ENCODE data around the gene NAV2.

DNA sequence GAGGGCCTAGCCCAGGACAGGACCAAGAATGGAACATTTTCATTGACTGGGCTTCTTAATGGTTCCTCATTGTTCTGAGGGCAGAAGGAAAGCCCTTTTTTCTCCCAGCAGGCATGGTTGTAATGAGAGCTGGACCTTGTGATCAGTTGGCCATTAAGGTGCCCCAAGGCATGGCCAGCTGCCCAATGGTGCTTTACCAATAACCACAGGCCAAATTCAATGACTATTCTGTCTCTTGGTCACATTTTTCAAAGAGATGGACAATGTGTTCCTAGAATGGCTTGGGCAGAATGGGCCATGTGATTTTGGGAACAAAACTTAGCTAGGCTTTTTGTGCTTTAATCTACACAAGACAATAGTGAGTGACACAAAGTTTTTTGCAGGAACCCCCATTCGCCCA lies 7.3 kb downstream of the NAV2 start:
- TF ChIP-seq, protein P1, sequence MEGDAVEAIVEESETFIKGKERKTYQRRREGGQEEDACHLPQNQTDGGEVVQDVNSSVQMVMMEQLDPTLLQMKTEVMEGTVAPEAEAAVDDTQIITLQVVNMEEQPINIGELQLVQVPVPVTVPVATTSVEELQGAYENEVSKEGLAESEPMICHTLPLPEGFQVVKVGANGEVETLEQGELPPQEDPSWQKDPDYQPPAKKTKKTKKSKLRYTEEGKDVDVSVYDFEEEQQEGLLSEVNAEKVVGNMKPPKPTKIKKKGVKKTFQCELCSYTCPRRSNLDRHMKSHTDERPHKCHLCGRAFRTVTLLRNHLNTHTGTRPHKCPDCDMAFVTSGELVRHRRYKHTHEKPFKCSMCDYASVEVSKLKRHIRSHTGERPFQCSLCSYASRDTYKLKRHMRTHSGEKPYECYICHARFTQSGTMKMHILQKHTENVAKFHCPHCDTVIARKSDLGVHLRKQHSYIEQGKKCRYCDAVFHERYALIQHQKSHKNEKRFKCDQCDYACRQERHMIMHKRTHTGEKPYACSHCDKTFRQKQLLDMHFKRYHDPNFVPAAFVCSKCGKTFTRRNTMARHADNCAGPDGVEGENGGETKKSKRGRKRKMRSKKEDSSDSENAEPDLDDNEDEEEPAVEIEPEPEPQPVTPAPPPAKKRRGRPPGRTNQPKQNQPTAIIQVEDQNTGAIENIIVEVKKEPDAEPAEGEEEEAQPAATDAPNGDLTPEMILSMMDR (IDR thresholded peaks at IDR 0.05), result no peak
- TF ChIP-seq POLR2A (IDR thresholded peaks at IDR 0.05), result no peak
